HCT116 (cell line): ENCODE results near the gene PCDHB5. TPM values are rescaled to one million over a fixed set of nuclear protein-coding genes. Genes with fewer than 3 reads are reported as not detected.
"Not testable (repeated sequence)": the region's sequence is repeated elsewhere in the genome, so short reads cannot be mapped to it uniquely, and the experiment has no call there.

Source experiments
- ATAC-seq: fragments of 200-7000 bp; cut with Tn5 transposase; 2 replicates; pipeline ENCODE4 v1.9.1; 2020; ENCODE audit warnings: mild to moderate bottlenecking, moderate library complexity
- BruUV-seq: library from RNA; stranded (reverse); fragments of 400-500 nt; replicated peaks from 2 replicates; lab custom pipeline; 2021; lab: Mats Ljungman, UMichigan
- CTCF ChIA-PET: fragments of 300-600 bp; sonication (Branson Sonifier 250); formaldehyde crosslinking; loops from one replicate; lab custom pipeline; 2021; ENCODE audit warnings: antibody characterized with exemption; lab: Charles Lee
- POLR2A ChIA-PET: fragments of 300-600, 350-600 bp; sonication (Branson Sonifier 250); formaldehyde crosslinking; loops from one replicate; lab custom pipeline; 2021; ENCODE audit warnings: antibody characterized with exemption; lab: Charles Lee
- RAD21 ChIA-PET, 2 experiments: fragments of 300-600 bp; sonication (Branson Sonifier 250); formaldehyde crosslinking; loops; one replicate each; lab custom pipeline; 2023; ENCODE audit warnings: low total read pairs in 2 of 2; ENCODE audit not compliant: uncharacterized antibody in 2 of 2, unreplicated experiment in 2 of 2, low non-redundant PET in 1 of 2; lab: Charles Lee
- DNase-seq: peaks from one replicate; pipeline ENCODE4 v3.0.0-alpha.2; 2010; ENCODE audit warnings: low read depth, low spot score
- H2AFZ ChIP-seq: fragments of 200-600 bp; shearing (Covaris generic), sonication (generic); 2 replicates; pipeline ENCODE4 v1.6.1; 2017; ENCODE audit warnings: low read depth, mixed run types, mixed read lengths, antibody characterized with exemption, low read length; ENCODE audit not compliant: poor library complexity, severe bottlenecking
- H3K27ac ChIP-seq: 2 replicates; pipeline ENCODE4 v1.5.1; 2012; ENCODE audit warnings: low read depth, low read length
- H3K27me3 ChIP-seq: fragments of 200-600 bp; sonication (generic); 2 replicates; pipeline ENCODE4 v1.6.1; 2016; ENCODE audit warnings: mixed run types, low read length, mixed read lengths; ENCODE audit not compliant: insufficient read depth
- H3K36me3 ChIP-seq, 2 experiments: fragments of 200-500 bp in 1 of 2; fragments of 200-600 bp in 1 of 2; sonication (Bioruptor generic) in 1 of 2; sonication (generic) in 1 of 2; 2 replicates each; pipeline versions ENCODE4 v1.5.1 to v1.6.1; 2014 to 2016; ENCODE audit warnings: low read length in 2 of 2, inconsistent platforms in 1 of 2, mixed read lengths in 1 of 2, mixed run types in 1 of 2; ENCODE audit not compliant: insufficient read depth in 2 of 2, control insufficient read depth in 1 of 2
- H3K4me1 ChIP-seq, 2 experiments: fragments of 200-600 bp in 1 of 2; sonication (generic) in 1 of 2; 2 replicates each; pipeline versions ENCODE4 v1.5.1 to v1.6.1; 2012 to 2017; ENCODE audit warnings: low read length in 2 of 2, inconsistent platforms in 1 of 2, mild to moderate bottlenecking in 1 of 2, mixed read lengths in 1 of 2, mixed run types in 1 of 2, moderate library complexity in 1 of 2; ENCODE audit not compliant: insufficient read depth in 2 of 2, control insufficient read depth in 1 of 2
- H3K4me2 ChIP-seq: fragments of 200-600 bp; sonication (generic); 2 replicates; pipeline ENCODE4 v1.6.1; 2017; ENCODE audit warnings: mixed run types, low read length, mixed read lengths
- H3K4me3 ChIP-seq, 2 experiments: fragments of 200-600 bp in 1 of 2; sonication (generic) in 1 of 2; replicated peaks in 1 of 2; 2 replicates each; pipeline ENCODE4 v1.5.1; 2011 to 2016; ENCODE audit warnings: low read length in 2 of 2, control low read depth in 1 of 2, low read depth in 1 of 2, mild to moderate bottlenecking in 1 of 2, mixed read lengths in 1 of 2, mixed run types in 1 of 2
- H3K79me2 ChIP-seq: fragments of 200-600 bp; sonication (generic); 2 replicates; pipeline ENCODE4 v1.6.1; 2017; ENCODE audit warnings: mild to moderate bottlenecking, mixed run types, low read length, moderate library complexity, mixed read lengths; ENCODE audit not compliant: insufficient read depth
- H3K9ac ChIP-seq: fragments of 200-600 bp; sonication (generic); 2 replicates; pipeline ENCODE4 v1.6.1; 2016; ENCODE audit warnings: low read length, mixed read lengths
- H3K9me2 ChIP-seq: fragments of 200-600 bp; sonication (generic), shearing (Covaris generic); 2 replicates; pipeline ENCODE4 v1.6.1; 2017; ENCODE audit warnings: mixed run types, mild to moderate bottlenecking, moderate library complexity; ENCODE audit not compliant: insufficient read depth
- H3K9me3 ChIP-seq, 2 experiments: fragments of 200-500 bp in 1 of 2; fragments of 200-600 bp in 1 of 2; sonication (Bioruptor generic) in 1 of 2; sonication (generic) in 1 of 2; 2 replicates each; pipeline ENCODE4 v1.6.1; 2014 to 2017; ENCODE audit warnings: low read length in 2 of 2, mixed read lengths in 2 of 2, inconsistent platforms in 1 of 2, low read depth in 1 of 2, mild to moderate bottlenecking in 1 of 2, mixed run types in 1 of 2, moderate library complexity in 1 of 2; ENCODE audit not compliant: control insufficient read depth in 1 of 2, insufficient read depth in 1 of 2
- H4K20me1 ChIP-seq: fragments of 200-600 bp; sonication (generic), shearing (Covaris generic); 2 replicates; pipeline ENCODE4 v1.6.1; 2017; ENCODE audit warnings: mixed run types, mild to moderate bottlenecking, moderate library complexity; ENCODE audit not compliant: insufficient read depth
- CBX3 ChIP-seq: IDR thresholded peaks from 2 replicates; pipeline ENCODE4 v1.6.1; 2012; ENCODE audit warnings: low read depth
- CEBPB ChIP-seq: IDR thresholded peaks from 2 replicates; pipeline ENCODE4 v1.6.1; 2012; ENCODE audit warnings: low read depth
- EZH2phosphoT487 ChIP-seq: fragments of 200-600 bp; IDR thresholded peaks from 2 replicates; pipeline ENCODE4 v1.6.1; 2018; ENCODE audit warnings: antibody characterized with exemption, borderline replicate concordance
- SRF ChIP-seq: IDR thresholded peaks from 2 replicates; pipeline ENCODE4 v1.6.1; 2012; ENCODE audit warnings: low read depth
- intact Hi-C: fragments of 100-400 bp; cut with micrococcal nuclease; formaldehyde crosslinking; loops from 2 replicates; pipeline ENCODE4 v1.10.0; 2022
- total RNA-seq: library from RNA; stranded (reverse); gene quantifications from one replicate; pipeline ENCODE4 v1.2.1, GENCODE V29; 2021; ENCODE audit not compliant: unreplicated experiment

PCDHB5 gene
- total RNA-seq, 1 experiment from 2014 or later: not detected

DNA sequence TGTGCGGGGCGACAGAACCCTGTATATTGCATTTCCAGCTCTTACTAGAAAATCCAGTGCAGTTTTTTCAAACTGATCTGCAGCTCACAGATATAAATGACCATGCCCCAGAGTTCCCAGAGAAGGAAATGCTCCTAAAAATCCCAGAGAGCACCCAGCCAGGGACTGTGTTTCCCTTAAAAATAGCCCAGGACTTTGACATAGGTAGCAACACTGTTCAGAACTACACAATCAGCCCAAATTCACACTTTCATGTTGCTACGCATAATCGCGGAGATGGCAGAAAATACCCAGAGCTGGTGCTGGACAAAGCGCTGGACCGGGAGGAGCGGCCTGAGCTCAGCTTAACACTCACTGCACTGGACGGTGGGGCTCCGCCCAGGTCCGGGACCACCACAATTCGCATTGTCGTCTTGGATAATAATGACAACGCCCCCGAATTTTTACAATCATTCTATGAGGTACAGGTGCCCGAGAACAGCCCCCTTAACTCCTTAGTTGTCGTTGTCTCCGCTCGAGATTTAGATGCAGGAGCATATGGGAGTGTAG is 786 bp downstream of the PCDHB5 start:
- CTCF ChIA-PET: no interaction called here

DNA sequence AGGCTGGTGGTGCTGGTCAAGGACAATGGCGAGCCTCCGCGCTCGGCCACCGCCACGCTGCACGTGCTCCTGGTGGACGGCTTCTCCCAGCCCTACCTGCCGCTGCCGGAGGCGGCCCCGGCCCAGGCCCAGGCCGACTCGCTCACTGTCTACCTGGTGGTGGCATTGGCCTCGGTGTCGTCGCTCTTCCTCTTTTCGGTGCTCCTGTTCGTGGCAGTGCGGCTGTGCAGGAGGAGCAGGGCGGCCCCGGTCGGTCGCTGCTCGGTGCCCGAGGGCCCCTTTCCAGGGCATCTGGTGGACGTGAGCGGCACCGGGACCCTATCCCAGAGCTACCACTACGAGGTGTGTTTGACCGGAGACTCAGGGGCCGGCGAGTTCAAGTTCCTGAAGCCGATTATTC is 2.3 kb downstream of the PCDHB5 start:
- H3K9me3 ChIP-seq: peaks cover 0 to 14% of the 10 kb centered on the region in 2 experiments; a peak in 2 of 4 replicates
- H4K20me1 ChIP-seq, H3K27ac ChIP-seq, CTCF ChIA-PET, DNase-seq, H2AFZ ChIP-seq, BruUV-seq, H3K79me2 ChIP-seq, H3K4me1 ChIP-seq, H3K4me2 ChIP-seq, RAD21 ChIA-PET, POLR2A ChIA-PET, intact Hi-C loops, H3K4me3 ChIP-seq, H3K36me3 ChIP-seq, H3K9ac ChIP-seq, H3K9me2 ChIP-seq, ATAC-seq, H3K27me3 ChIP-seq: not testable (repeated sequence)

More for the DNA sequence above, 786 bp downstream of the PCDHB5 start:
- RAD21 ChIA-PET: no interaction called here
- Histone ChIP-seq H3K79me2 (no peaks in the 10 kb centered on the region), H3K9me3 (peaks cover 0 to 14% of the 10 kb centered on the region in 2 experiments; a peak in 2 of 4 replicates), H3K4me1 (no peaks in the 10 kb centered on the region), H3K4me2 (no peak overlapping the region), H3K9me2 (no peaks in the 10 kb centered on the region), H3K9ac (no peak overlapping the region), H2AFZ (no peak overlapping the region), H3K27me3 (no peaks in the 10 kb centered on the region), H4K20me1 (no peaks in the 10 kb centered on the region), H3K27ac (no peak overlapping the region), H3K36me3 (no peaks in the 10 kb centered on the region), H3K4me3 (no peak overlapping the region)
- intact Hi-C loops: no loop called here
- ATAC-seq (no peak), DNase-seq (no peak)
- POLR2A ChIA-PET: no interaction called here
- TF ChIP-seq SRF (no peak), CEBPB (no peak), CBX3 (no peak), EZH2phosphoT487 (no peak)
- BruUV-seq: no TSS peak
